GM18909 (cell line): ENCODE data around the gene FMN2.

Experiments
- ATAC-seq: cut with Tn5 transposase; IDR thresholded peaks from one replicate; pipeline ENCODE4 v1.9.1; 2021; ENCODE audit warnings: mild to moderate bottlenecking; ENCODE audit not compliant: unreplicated experiment, poor library complexity

FMN2 gene

DNA sequence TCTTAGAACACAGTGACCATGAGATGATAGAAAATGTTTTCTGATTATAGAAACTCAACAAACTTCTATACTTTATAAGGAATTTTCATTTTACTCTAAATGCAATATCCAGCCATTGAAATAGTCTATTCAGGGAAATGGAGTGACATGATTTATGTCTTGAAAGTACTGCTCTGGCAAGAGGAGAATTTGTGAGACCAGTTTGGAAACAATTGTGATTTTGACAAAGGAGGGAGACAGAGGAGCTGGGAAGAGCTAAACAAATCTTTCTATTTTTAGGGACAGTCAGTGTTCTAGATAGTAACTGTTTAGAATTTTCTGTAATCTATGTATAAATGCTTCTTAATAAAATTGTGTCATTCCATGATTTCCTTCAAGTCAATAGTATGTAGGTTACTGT is 252.3 kb downstream of the FMN2 start:
- no peak for ATAC-seq

DNA sequence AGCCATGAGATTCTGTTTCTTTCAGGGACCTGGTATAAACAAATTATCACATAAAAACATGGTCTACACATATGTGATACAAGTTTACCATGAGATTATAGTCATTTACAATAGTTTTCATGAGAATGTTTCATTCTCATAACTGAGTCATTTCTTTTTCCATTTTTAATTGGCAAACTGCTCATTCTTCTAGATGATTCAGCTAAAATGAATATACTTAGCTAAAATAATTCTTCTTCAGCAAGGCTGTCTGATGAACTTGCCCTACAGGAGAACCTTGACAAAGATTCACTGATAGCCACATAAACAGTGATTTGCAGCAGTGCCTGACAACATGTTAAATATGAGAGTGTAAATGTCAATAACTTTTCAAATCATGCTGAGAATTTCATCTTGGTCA is 253.2 kb downstream of the FMN2 start:
- no peak for ATAC-seq

DNA sequence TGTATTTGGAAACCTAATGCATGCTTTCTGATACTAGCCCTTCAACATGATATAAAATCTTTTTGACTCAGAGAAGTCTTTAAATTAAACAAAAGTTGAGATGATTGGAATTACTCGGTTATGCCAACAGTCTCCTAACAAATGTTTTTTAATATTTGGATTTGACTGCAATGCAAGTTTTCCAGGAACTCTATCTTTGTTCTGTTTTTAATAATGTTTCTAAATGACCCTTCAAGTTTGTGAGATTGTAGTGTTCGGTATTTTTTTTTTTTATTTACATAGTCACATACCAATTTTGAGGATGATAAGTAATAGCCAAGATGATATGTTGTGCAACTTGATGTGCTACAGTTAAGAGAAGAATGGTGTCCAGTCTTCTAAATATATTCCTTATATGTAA is 258.0 kb downstream of the FMN2 start:
- no peak for ATAC-seq

DNA sequence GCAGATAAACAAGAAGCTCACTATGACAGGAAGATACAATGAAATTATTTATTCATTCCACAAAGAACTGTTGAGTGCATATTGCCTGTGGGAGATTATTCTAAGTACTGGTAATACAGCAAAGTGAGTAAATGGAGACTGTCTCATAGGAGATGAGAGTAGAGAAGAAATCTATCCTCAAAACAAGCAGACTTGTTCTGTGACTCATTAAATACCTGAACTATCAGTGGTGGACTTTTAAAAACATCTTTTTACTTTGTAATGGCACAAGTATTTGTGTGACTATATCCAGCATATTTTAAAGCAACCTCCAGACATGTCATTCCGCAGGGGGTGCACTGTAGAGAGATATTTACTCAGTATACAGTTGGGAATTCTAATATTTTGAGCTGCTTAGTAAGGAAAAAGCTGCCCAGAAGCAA is 259.2 kb downstream of the FMN2 start:
- ATAC-seq = no peak

DNA sequence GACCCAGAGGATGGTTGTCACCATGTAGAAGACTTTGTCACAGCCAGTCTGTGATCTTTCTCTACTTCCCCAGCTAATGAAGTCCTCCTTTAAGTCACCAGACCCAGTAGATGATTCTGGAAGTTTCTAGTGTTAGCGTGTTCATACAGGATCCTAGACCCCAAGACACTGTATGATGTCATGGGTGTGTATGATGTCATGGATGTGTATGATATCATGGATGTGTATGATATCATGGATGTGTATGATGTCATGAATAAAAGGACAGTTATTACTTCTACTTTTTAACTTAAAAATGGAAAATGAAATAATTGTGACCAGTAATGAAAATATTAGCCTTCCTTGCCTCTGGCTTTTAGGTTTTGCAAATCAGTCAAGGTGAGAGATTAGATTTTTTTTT is 260.0 kb downstream of the FMN2 start:
- ATAC-seq = no peak

DNA sequence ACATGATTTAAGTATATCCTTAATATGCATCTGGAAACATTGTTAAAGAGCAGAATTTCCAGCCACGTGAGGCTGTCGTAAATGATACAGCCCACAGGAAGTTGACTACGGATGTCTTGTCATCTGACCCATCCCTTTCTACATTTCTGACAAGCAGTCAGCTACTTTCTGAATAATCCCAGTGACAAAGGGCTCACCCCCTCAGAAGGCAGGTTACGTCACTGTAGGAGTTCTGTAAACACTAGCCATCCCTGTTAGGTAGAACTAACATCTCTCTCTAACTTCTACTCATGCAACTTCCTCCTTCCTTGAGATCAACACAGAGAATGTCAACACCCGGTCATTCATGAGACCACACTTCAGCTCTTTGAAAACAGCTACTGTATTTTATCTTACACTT is 261.1 kb downstream of the FMN2 start:
- no peak for ATAC-seq

DNA sequence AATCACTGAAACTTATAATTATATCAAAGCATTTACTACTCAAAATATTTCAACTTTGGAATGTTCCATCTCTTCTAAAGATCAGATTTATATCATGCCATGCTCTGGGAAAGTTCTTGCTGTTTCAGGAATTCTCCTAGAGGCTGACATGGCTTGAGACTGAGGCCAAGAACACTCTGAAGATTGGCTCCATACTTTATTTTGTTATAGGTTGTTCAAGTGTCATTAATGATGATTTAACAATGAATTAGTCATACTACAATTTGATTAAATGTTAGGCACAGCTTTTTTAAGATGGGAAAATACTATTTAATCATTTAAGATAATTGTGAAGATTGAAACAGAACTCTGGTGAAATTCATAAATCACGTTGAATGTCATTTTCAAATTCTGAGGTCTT is 264.9 kb downstream of the FMN2 start:
- ATAC-seq = no peak

DNA sequence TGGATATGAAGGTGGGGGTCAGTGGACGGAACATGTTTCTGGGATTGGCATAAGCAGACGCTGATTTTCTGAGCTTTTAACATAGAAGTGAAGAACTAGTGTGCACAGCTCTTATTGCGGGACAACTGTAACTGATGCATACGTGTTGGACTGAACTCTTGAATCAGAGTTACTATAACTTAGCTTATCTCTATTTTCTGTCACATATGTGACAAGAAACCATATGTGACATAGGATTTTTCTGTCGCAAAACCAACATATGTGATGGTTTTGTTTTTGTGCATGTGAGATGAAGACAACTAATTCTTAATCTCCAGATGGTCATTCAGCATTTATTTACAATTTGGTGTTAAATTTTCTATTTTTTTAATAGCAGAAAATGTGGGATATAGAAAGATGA is 270.4 kb downstream of the FMN2 start:
- no peak for ATAC-seq

DNA sequence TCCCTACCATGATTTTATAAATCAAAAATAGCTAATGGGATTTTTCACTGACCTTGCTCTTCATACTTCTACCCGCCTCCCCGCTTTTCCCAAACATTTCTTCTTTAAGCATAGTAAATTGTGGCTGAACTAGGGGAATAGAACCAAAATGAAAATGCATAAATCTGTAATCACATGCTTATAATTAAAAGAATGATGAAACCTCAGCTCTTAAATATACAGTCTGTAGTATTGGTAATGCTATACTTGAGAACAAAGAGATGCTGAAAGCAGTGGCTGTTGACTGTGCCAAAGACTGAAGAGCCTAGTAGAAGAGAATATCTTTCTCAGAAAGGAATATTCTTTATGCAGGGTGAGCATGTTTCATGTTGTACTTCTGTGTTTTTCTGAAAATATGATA is 271.1 kb downstream of the FMN2 start:
- ATAC-seq = no peak

DNA sequence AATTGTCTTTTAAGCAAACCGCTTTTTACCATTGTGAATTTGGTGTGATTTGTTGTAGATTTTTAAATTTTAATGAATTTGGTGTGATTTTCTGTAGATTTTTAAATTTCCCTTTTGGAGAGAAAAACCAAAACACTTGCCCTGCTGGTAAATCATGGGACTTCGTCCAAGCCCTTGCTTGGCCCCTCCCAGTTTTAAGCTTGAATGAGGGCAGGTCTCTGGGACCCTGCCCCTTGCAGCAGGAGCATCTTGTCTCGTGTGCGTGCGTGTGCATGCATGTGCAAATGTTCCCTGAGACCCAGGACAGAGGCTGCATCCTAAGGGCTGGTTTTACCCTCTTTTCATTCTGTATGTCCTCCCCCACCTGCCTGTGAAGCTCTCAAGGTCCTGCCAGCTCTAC is 271.6 kb downstream of the FMN2 start:
- no peak for ATAC-seq

DNA sequence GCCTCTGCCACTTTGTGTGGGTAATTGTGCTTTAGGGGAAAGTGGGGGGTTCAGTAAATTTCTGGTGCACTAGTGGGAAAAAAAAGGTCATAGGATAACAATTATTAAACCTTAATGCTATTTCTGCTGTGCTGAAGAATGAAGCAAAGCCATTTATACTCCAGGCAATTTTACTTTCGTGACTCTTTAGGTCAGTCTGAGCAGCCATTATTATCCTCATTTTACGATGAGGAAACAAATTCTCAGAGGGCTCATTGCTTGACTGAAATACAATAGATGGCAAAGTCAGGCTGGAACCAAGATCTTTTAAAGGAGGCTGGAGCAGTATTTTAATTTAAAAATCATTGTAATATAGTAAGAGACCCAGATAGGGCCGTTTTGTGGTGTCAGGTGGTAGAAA is 272.2 kb downstream of the FMN2 start:
- no peak for ATAC-seq

DNA sequence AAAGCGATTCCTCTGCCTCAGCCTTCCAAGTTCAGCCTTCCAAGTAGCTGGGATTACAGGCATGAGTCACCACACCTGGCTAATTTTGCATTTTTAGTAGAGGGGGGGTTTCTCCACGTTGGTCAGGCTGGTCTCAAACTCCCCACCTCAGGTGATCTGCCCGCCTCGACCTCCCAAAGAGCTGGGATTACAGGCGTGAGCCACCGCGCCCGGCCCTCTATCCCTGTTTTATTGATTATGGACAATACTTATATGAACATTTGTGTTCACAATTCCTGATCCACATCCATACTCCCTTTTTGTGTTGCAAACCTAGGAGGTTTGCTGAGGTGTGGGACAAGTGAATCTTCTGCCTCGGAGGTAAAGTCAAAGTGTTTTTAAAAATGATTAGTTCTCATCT is 275.0 kb downstream of the FMN2 start:
- no peak for ATAC-seq

DNA sequence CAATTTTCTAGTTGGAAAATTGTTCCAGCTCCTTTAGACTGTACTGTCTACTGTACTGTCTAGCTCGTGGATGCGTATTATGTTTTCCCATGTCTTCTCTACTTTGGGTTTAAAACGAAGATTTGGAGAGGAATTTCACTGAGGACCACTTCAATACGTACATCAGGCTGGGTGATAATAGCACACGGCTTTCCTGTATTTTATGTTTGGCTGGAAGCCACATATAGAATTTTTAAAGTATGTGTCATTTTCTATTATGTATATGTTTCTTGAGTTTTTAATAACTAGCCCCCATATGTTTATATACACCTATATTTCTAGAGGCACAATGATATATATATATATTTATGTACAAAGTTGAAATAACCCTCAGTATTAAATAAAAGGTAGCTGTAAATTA is 293.9 kb downstream of the FMN2 start:
- no peak for ATAC-seq

DNA sequence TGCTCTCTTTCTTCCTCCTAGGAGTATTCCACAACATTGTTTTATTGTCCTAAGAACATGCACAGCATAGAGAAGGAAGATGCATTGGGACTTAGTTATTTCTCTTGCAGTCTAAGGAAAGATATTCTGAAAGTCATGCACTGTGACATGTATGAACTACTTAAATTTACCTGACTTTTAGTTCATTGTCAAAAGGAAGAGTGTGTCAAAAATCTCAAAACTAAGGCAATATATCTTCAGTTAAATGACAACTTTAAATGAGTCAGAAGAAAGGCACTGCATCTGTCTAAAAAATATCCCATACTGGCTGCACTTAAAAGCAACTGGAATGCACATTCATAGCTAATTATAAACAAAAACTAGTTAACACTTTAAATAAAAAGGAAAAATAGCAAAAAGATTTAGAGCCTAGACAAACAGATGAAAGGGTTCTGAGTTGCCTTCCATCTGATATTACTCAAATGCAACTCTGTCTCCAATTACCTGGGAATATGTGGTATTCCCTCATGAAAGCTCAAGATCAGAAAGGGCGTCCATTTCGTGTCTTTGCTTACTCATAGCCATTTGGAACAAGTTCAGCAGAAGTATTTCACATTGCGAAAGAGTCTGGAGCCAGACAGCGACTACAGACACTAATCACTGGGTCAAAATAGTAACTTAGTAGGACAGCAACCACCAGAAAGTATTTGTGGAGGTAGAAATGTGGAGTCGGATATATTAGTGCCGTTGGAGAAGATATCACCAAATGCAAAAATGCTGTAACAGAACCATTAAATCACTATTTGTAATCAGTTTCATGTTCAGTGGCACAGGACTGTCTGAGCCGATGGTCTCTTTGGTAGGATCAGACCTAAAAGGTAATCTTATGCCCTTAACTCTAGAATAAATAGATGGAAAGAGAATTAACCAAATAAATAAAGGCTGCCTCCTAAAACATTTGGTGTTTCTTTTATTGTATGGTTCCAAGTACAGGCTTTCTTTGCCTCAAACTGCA is 294.6 kb downstream of the FMN2 start:
- ATAC-seq = no peak

DNA sequence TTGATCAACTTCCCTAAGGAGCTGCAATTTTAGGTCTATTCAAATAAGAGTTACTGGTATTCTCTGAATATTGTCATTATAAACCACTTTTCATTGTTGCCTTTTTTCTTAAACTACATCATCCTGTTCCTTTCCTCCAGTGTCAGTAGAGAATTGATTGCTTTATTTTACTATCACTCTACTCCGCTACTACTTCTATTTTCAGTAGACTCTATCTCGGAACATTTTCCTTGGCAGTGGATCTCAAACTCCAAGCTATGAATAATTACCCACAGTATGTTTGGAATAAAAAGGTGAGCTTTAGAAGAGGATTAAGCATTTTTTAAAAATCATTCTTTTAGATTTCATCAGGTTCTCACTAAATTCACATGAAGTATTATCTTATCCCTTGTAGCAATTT is 295.4 kb downstream of the FMN2 start:
- ATAC-seq = no peak

DNA sequence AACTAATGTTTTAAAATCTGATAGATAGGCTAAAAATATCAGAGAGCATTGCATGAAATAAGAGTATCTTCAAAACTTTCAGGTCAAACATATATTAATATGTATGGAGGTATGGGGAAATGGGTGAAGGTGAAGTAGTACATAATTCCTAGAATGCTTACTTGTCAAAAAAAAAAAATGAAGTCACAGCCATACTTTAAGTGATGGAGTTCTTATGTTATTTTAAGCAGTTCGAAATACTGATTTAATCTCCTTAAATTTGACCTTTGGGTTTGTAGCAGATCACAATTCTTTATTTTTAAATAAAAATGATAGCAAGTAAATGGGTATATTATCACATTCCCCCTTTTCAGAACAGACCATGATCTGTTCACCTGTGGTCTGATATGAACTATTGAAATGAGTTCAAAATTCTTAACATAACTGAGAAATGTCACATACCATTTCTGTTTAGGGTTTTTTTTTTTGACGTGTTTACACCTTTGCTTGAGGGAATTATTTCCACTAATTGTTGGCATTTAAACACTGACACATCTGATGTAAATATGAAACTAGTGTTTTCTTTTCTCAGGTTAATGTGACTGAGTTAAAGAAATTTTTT is 300.1 kb downstream of the FMN2 start:
- no peak for ATAC-seq

DNA sequence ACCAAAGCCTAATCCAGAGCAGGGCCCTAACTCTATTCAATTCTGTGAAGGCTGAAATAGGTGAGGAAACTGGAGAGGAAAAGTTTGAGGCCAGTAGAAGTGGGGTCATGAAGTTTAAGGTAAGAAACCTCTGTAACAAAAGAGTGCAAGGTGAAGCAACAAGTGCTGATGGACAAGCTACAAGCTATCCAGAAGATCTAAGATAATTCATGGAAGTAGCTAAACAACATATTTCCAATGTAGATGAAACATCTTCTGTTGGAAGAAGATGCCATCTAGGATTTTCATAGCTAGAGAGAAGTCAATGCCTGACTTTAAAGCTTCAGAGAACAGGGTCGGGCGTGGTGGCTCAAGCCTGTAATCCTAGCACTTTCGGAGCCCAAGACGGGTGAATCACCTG is 302.7 kb downstream of the FMN2 start:
- ATAC-seq = no peak

DNA sequence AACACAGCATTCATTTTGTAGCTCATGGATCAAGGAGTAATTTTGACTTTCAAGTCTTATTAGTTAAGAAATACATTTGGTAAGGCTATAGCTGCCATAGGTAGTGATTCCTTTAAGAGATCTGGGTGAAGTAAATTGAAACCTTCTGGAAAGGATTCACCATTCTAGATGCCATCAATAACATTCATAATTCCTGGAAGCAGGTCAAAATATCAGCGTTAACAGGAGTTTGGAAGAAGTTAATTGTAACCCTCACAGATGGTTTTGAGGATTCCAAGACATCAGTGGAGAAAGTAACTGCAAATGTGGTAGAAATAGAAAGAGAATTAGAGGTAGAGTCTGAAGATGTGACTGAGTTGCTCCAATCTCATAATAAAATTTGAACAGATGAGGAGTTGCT is 303.7 kb downstream of the FMN2 start:
- ATAC-seq = no peak

DNA sequence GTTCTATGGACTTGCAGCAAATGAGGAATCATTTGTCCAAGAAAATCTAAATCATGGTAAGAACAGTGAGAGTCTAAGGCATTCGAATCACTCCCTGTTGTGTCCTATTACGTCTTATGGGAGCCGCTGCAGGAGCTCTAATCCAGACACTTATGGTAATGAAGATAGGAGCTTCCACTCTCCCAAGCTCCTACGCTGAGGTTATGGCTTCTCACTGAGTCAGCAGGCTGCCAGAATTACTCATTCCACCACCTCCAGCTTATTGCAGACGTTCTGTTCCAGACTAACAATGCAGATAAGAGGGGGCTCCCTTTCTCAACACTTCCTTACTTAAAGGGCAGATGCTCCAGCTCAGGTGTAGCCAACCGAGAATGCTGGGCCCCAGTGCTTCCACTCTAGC is 307.7 kb downstream of the FMN2 start:
- ATAC-seq = no peak

DNA sequence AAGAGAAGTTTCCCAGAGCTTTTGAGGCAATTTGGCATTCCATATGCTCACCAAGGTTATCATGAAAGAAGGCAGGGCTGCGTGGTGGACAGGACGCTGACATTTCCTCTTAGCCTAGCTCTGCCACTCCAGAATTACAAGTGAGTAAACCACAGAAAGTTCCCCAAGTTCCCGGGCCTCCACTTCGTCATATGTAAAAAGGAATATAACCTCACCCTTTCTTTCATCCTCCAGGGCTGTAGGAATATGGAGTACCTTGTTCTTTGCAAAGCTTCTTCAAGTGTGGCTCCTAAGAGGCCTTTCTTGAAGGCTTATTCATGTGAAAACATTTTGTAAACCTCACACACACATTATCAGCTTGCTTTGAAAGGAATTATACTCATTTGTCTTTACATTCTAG is 310.0 kb downstream of the FMN2 start:
- ATAC-seq = no peak

DNA sequence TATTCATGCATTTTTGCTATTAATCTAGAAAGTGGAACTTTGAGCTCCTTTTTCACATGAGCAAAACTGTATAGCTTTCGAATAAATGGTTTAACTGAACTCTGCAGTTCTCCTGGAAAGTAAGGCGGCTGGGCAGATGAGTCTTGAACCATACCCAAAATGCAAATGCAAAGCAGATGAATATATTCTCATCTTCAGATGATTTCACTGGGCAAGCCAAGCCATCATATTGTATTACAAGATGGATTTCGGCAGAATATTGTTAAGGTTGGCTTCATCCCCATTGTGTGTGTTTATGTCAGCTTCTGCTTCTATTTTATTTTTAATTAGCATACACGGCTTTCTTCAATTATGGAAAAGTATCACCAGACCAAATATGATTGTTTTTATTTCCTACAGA is 310.6 kb downstream of the FMN2 start:
- no peak for ATAC-seq

DNA sequence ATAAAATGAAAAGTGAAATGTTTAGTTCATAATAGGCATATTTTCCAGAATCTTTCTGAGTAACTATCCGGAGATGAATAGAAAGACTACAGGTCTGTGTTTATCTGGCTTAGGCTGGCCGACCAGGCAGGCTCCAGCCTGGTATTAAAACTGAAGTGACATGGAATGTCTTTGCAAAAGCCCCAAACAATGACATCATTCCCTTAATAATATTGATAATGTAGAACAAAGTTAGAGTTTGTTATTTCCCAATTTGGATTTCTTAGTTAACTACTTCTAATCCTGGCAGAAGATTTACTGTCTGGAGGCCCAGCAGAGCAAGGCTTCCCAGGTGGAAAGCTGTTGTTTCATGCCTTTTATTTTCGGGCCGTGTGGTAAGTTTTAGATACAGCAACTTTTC is 312.6 kb downstream of the FMN2 start:
- ATAC-seq = no peak
